Kidney (tissue), 14 donors: ENCODE data around the gene ARHGEF7. TPM values are rescaled to one million over a fixed set of nuclear protein-coding genes. Genes with fewer than 3 reads are reported as not detected.

Experiments
- DNase-seq, 5 donors: peaks; one replicate each; pipeline ENCODE4 v3.0.0-alpha.2; 2013 to 2020
- FAIRE-seq: peaks from 2 replicates; lab custom pipeline; 2012; peaks lifted over from hg19 to GRCh38; lab: Jason Lieb, UNC
- H3K27ac ChIP-seq, 2 donors: one replicate each; pipeline ENCODE4 v1.7.0; 2013; ENCODE audit warnings: low read depth in 2 of 2, low read length in 2 of 2, inconsistent platforms in 1 of 2
- H3K27me3 ChIP-seq: one replicate; pipeline ENCODE4 v1.7.1; 2013; ENCODE audit warnings: low read length, inconsistent platforms; ENCODE audit not compliant: control insufficient read depth, insufficient read depth
- H3K36me3 ChIP-seq, 3 donors: one replicate each; pipeline versions ENCODE4 v1.7.0 to v1.7.1; 2013; ENCODE audit warnings: low read length in 3 of 3, control low read depth in 1 of 3, inconsistent platforms in 1 of 3; ENCODE audit not compliant: insufficient read depth in 3 of 3, control insufficient read depth in 2 of 3
- H3K4me1 ChIP-seq, 3 donors: one replicate each; pipeline versions ENCODE4 v1.7.0 to v1.7.1; 2013; ENCODE audit warnings: low read length in 3 of 3, inconsistent platforms in 1 of 3, low read depth in 1 of 3; ENCODE audit not compliant: control insufficient read depth in 2 of 3, insufficient read depth in 2 of 3
- H3K4me3 ChIP-seq, 3 donors: one replicate each; pipeline versions ENCODE4 v1.7.0 to v1.8.1; 2013; ENCODE audit warnings: low read length in 3 of 3, control low read depth in 1 of 3, inconsistent platforms in 1 of 3
- H3K9ac ChIP-seq, 3 donors: one replicate each; pipeline versions ENCODE4 v1.7.0 to v1.7.1; 2013; ENCODE audit warnings: low read length in 3 of 3, control low read depth in 1 of 3, inconsistent platforms in 1 of 3
- H3K9me3 ChIP-seq, 3 donors: one replicate each; pipeline versions ENCODE4 v1.7.0 to v1.7.1; 2013; ENCODE audit warnings: low read length in 3 of 3, control low read depth in 1 of 3, inconsistent platforms in 1 of 3; ENCODE audit not compliant: control insufficient read depth in 2 of 3, insufficient read depth in 1 of 3
- CTCF ChIP-seq: IDR thresholded peaks from 3 replicates; pipeline ENCODE4 v1.5.1; 2012; ENCODE audit warnings: mild to moderate bottlenecking, moderate library complexity, borderline replicate concordance; ENCODE audit not compliant: insufficient read depth; ENCODE audit errors: extremely low read depth
- intact Hi-C: fragments of 100-400 bp; cut with DNase I; formaldehyde crosslinking; loops from one replicate; pipeline ENCODE4 v1.11.1; 2022
- polyA plus RNA-seq: library from polyadenylated mRNA; stranded (reverse); fragments of 350-450 nt; fragmentation: Illumina TruSeq; extraction: RNeasy Lipid Tissue Mini Kit (QIAGEN cat#74804); gene quantifications from one replicate; pipeline ENCODE4 v1.2.3, GENCODE V29; 2014; ENCODE audit warnings: low read depth, low replicate concordance; ENCODE audit not compliant: insufficient read depth
- total RNA-seq: library from RNA; stranded (reverse); fragmentation: NEBNext Ultra II Directional; extraction: Animal tissue kit (Norgen Biotek cat#: 25700); gene quantifications from one replicate; pipeline ENCODE4 v1.2.1, GENCODE V29; 2021
- donor health status: control.
- donor health status: control.
- donor health status: control.
- donor health status: control.
- donor health status: control.
- donor health status: DM: yes; HTN: yes; CAD: no.
- donor health status: Normal renal cell carcinoma (clear cell type).

The ARHGEF7 gene
- total and polyA plus RNA-seq, 2 donors from 2014 or later: 17.9 to 56.4 TPM

GRCh38 chr13:111337741-111338140 is 222.6 kb downstream of the ARHGEF7 start:
- FAIRE-seq (no peak), DNase-seq (peak in 1 of 5 donors; percentile 5)
- Histone ChIP-seq H3K36me3 (no peaks in the 10 kb centered on the region), H3K27ac (no peak overlapping the region), H3K9me3 (no peaks in the 10 kb centered on the region), H3K4me3 (no peak overlapping the region), H3K9ac (no peak overlapping the region), H3K27me3 (no peaks in the 10 kb centered on the region), H3K4me1 (no peaks in the 10 kb centered on the region)
- TF ChIP-seq CTCF: no peak
- intact Hi-C loops: no loop called here

GRCh38 chr13:111338841-111339240 is 223.7 kb downstream of the ARHGEF7 start:
- H3K9me3 ChIP-seq: no peaks in the 10 kb centered on the region
- TF ChIP-seq CTCF: no peak
- intact Hi-C loops: no loop called here
- no peak overlapping the region for H3K4me3 ChIP-seq
- DNase-seq: peak in 1 of 5 donors; percentile 6
- H3K9ac ChIP-seq: no peak overlapping the region
- FAIRE-seq: no peak
- no peak overlapping the region for H3K27ac ChIP-seq
- H3K36me3 ChIP-seq: no peaks in the 10 kb centered on the region
- no peaks in the 10 kb centered on the region for H3K27me3 ChIP-seq
- no peaks in the 10 kb centered on the region for H3K4me1 ChIP-seq

- peak in 2 of 5 donors; percentile 3 to 53 for DNase-seq
- no peaks in the 10 kb centered on the region for H3K27me3 ChIP-seq
- no peaks in the 10 kb centered on the region for H3K9me3 ChIP-seq
- H3K27ac ChIP-seq: no peak overlapping the region
- no peaks in the 10 kb centered on the region for H3K36me3 ChIP-seq
- no peak for TF ChIP-seq CTCF
- intact Hi-C loops: no loop called here
- H3K4me3 ChIP-seq: no peak overlapping the region
- H3K9ac ChIP-seq: no peak overlapping the region
- no peak for FAIRE-seq
- no peaks in the 10 kb centered on the region for H3K4me1 ChIP-seq
Measured at GRCh38 chr13:111339366-111340143, 224.4 kb downstream of the ARHGEF7 start.
